IMR-90 (cell line): ENCODE results near the gene ZNF287. TPM values are rescaled to one million over a fixed set of nuclear protein-coding genes. Genes with fewer than 3 reads are reported as not detected.

Experiments
- ATAC-seq: fragments of 200-7000 bp; cut with Tn5 transposase; 2 replicates; pipeline ENCODE4 v1.9.1; 2020; ENCODE audit warnings: low read depth, mild to moderate bottlenecking, moderate library complexity
- BruUV-seq: library from RNA; stranded (reverse); fragments of 400-500 nt; replicated peaks from 2 replicates; lab custom pipeline; 2021; lab: Mats Ljungman, UMichigan
- CTCF ChIA-PET: fragments of 300-600 bp; formaldehyde crosslinking; extraction: SDS; loops from one replicate; lab custom pipeline; 2021; ENCODE audit warnings: antibody characterized with exemption; lab: Yijun Ruan, JAX
- POLR2A ChIA-PET: fragments of 300-600 bp; sonication (Branson Sonifier 250); formaldehyde crosslinking; loops from one replicate; lab custom pipeline; 2022; ENCODE audit warnings: antibody characterized with exemption; ENCODE audit not compliant: unreplicated experiment; lab: Charles Lee
- DNase-seq: peaks from one replicate; pipeline ENCODE4 v3.0.0; 2013
- H2AFZ ChIP-seq: replicated peaks from 2 replicates; pipeline ENCODE3; 2013; ENCODE audit warnings: low read length, mild to moderate bottlenecking; ENCODE audit not compliant: poor library complexity
- H2AK5ac ChIP-seq: 2 replicates; pipeline ENCODE4 v1.6.1; 2013; ENCODE audit warnings: low read depth, low read length, inconsistent platforms
- H2AK9ac ChIP-seq: replicated peaks from 2 replicates; pipeline ENCODE3; 2013; ENCODE audit warnings: mild to moderate bottlenecking, low read depth, low read length, moderate library complexity; ENCODE audit not compliant: poor library complexity
- H2BK120ac ChIP-seq: 2 replicates; pipeline ENCODE4 v1.6.1; 2013; ENCODE audit warnings: low read depth, low read length, inconsistent platforms
- H2BK15ac ChIP-seq: 3 replicates; pipeline ENCODE4 v1.6.1; 2013; ENCODE audit warnings: low read depth, low read length, inconsistent platforms
- H2BK20ac ChIP-seq: 2 replicates; pipeline ENCODE4 v1.6.1; 2013; ENCODE audit warnings: low read depth, mild to moderate bottlenecking, inconsistent platforms, low read length, moderate library complexity
- H2BK5ac ChIP-seq: 2 replicates; pipeline ENCODE4 v1.6.1; 2013; ENCODE audit warnings: mild to moderate bottlenecking, low read depth, low read length, inconsistent platforms; ENCODE audit not compliant: poor library complexity, severe bottlenecking
- H3K14ac ChIP-seq: replicated peaks from 2 replicates; pipeline ENCODE4 v1.6.1; 2013; ENCODE audit warnings: low read depth, low read length, inconsistent platforms
- H3K18ac ChIP-seq: 2 replicates; pipeline ENCODE4 v1.6.1; 2013; ENCODE audit warnings: low read depth, low read length, control low read depth
- H3K23ac ChIP-seq: 2 replicates; pipeline ENCODE4 v1.6.1; 2013; ENCODE audit warnings: low read depth, low read length, inconsistent platforms
- H3K27ac ChIP-seq: 2 replicates; pipeline ENCODE4 v1.5.1; 2013; ENCODE audit warnings: mild to moderate bottlenecking, control low read depth, low read length; ENCODE audit not compliant: insufficient read depth
- H3K27me3 ChIP-seq: 2 replicates; pipeline ENCODE4 v1.6.1; 2013; ENCODE audit warnings: low read length; ENCODE audit not compliant: control insufficient read depth, insufficient read depth
- H3K36me3 ChIP-seq: 2 replicates; pipeline ENCODE4 v1.6.1; 2013; ENCODE audit warnings: low read length, mixed read lengths; ENCODE audit not compliant: control insufficient read depth, insufficient read depth
- H3K4ac ChIP-seq: 2 replicates; pipeline ENCODE4 v1.6.1; 2013; ENCODE audit warnings: low read depth, low read length, inconsistent platforms
- H3K4me1 ChIP-seq: 2 replicates; pipeline ENCODE4 v1.6.1; 2013; ENCODE audit warnings: low read length, mixed read lengths; ENCODE audit not compliant: control insufficient read depth, insufficient read depth
- H3K4me2 ChIP-seq: 2 replicates; pipeline ENCODE4 v1.6.1; 2013; ENCODE audit warnings: low read depth, mild to moderate bottlenecking, control low read depth, low read length, moderate library complexity
- H3K4me3 ChIP-seq: 2 replicates; pipeline ENCODE4 v1.5.1; 2013; ENCODE audit warnings: low read depth, mild to moderate bottlenecking, control low read depth, low read length, moderate library complexity; ENCODE audit not compliant: insufficient read depth
- H3K56ac ChIP-seq: 2 replicates; pipeline ENCODE4 v1.6.1; 2013; ENCODE audit warnings: low read length, inconsistent platforms; ENCODE audit not compliant: insufficient read depth; ENCODE audit errors: extremely low read depth
- H3K79me1 ChIP-seq, 2 experiments: 2 replicates each; pipeline ENCODE4 v1.6.1; 2013; ENCODE audit warnings: low read length in 2 of 2, inconsistent platforms in 1 of 2, low read depth in 1 of 2
- H3K9ac ChIP-seq: 2 replicates; pipeline ENCODE4 v1.6.1; 2013; ENCODE audit warnings: low read depth, low read length, control low read depth
- H3K9me1 ChIP-seq: 2 replicates; pipeline ENCODE4 v1.6.1; 2013; ENCODE audit warnings: low read length, inconsistent platforms; ENCODE audit not compliant: insufficient read depth
- H3K9me3 ChIP-seq: 2 replicates; pipeline ENCODE4 v1.6.1; 2013; ENCODE audit warnings: low read length; ENCODE audit not compliant: control insufficient read depth, insufficient read depth
- H4K20me1 ChIP-seq: 2 replicates; pipeline ENCODE4 v1.6.1; 2013; ENCODE audit warnings: low read length, inconsistent platforms; ENCODE audit not compliant: insufficient read depth
- H4K5ac ChIP-seq: 2 replicates; pipeline ENCODE4 v1.6.1; 2013; ENCODE audit warnings: mild to moderate bottlenecking, low read depth, low read length, control low read depth
- H4K8ac ChIP-seq, 2 experiments: 2 replicates each; pipeline ENCODE4 v1.6.1; 2013; ENCODE audit warnings: low read depth in 2 of 2, low read length in 2 of 2, control low read depth in 1 of 2, inconsistent platforms in 1 of 2
- H4K91ac ChIP-seq: 2 replicates; pipeline ENCODE4 v1.6.1; 2013; ENCODE audit warnings: low read depth, low read length, inconsistent platforms; ENCODE audit not compliant: insufficient read depth
- NFE2L2 ChIP-seq: fragments of 150-350 bp; IDR thresholded peaks from 2 replicates; pipeline ENCODE4 v1.6.1; 2016; ENCODE audit warnings: low read depth, mild to moderate bottlenecking, low read length
- RCOR1 ChIP-seq: IDR thresholded peaks from 2 replicates; pipeline ENCODE4 v1.6.1; 2012; ENCODE audit warnings: mild to moderate bottlenecking, low read length, improper control_type of control experiment; ENCODE audit not compliant: insufficient replicate concordance
- RFX5 ChIP-seq: IDR thresholded peaks from 2 replicates; pipeline ENCODE4 v1.8.0; 2012; ENCODE audit warnings: low read depth, mild to moderate bottlenecking, low read length, moderate library complexity
- dilution Hi-C: fragments of 300-500 bp; cut with HindIII; formaldehyde crosslinking; loops from one replicate; pipeline ENCODE4 v1.14.3; 2018; ENCODE audit warnings: low sequenced_read_pairs; ENCODE audit not compliant: unreplicated experiment
- in situ Hi-C: fragments of 300-500 bp; cut with MboI; formaldehyde crosslinking; loops from 3 replicates; pipeline ENCODE4 v1.14.3; 2019; ENCODE audit warnings: low sequenced_read_pairs, inconsistent platforms, mixed read lengths
- intact Hi-C: fragments of 100-400 bp; cut with micrococcal nuclease; formaldehyde crosslinking; loops from 2 replicates; pipeline ENCODE4 v1.10.0; 2022
- polyA plus RNA-seq, 3 experiments: library from polyadenylated mRNA; depleted of rRNA; stranded (reverse); fragments of >200 nt; gene quantifications; 2 replicates each; pipeline ENCODE4 v1.2.3, GENCODE V29; 2012; ENCODE audit warnings: low replicate concordance in 1 of 3
- total RNA-seq: library from RNA; depleted of rRNA; stranded (reverse); fragments of >200 nt; gene quantifications from 2 replicates; pipeline ENCODE4 v1.2.3, GENCODE V29; 2012

Gene ZNF287
- total and polyA plus RNA-seq, 2 of the 4 experiments (the other 2 are of a cell fraction), result 5.3 to 7.0 TPM

GRCh38 chr17:16521070-16521727 lies 47.8 kb downstream of the ZNF287 start (continued):
- TF ChIP-seq RCOR1 (no peak), RFX5 (no peak)

DNA sequence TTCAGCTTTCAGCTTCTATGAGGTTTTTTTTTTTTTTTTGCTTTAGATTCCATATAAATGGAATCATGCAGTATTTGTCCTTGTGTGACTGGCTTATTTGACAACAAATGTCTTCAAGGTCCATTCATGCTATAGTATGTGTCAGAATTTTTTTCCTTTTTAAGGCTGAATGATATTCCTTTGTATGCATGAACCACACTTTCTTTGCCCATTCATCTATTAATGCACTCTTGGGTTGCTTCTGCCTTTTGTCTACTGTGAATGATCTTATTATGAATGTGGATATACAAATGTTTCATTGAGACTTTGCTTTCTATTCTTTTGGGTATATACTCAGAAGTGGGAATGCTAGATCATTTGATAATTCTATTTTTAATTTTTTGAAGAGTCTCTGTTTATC lies 50.0 kb downstream of the ZNF287 start:
- no peak overlapping the region for H2AFZ ChIP-seq
- H2BK5ac ChIP-seq, result no peak overlapping the region
- H3K4ac ChIP-seq, result no peak overlapping the region
- intact Hi-C loops, result no loop called here
- H4K91ac ChIP-seq, result no peak overlapping the region
- no peaks in the 10 kb centered on the region for H3K79me1 ChIP-seq
- no peak overlapping the region for H3K18ac ChIP-seq
- TF ChIP-seq NFE2L2, result no peak
- no peak overlapping the region for H2BK120ac ChIP-seq
- dilution Hi-C loops, result no loop called here
- H3K27me3 ChIP-seq, result no peaks in the 10 kb centered on the region; the same call in 1 of the 2 replicates
- no peak overlapping the region for H3K4me3 ChIP-seq
- BruUV-seq, result no TSS peak
- H4K20me1 ChIP-seq, result no peaks in the 10 kb centered on the region
- peaks cover 3% of the 10 kb centered on the region; the same call in 1 of the 2 replicates for H3K9me1 ChIP-seq
- no peak overlapping the region for H2BK20ac ChIP-seq
- POLR2A ChIA-PET, result interaction anchor here (0.6 kb wide), 2 partner anchors 137 to 138 kb away, joined by 7 to 10 read pairs; partner anchors contain the start of gene UBB
- no peak for DNase-seq
- no peak overlapping the region for H2BK15ac ChIP-seq
- H3K56ac ChIP-seq, result no peak overlapping the region
- H4K8ac ChIP-seq, result no peak overlapping the region
- no peak overlapping the region for H2AK9ac ChIP-seq
- H3K4me1 ChIP-seq, result peaks cover 4% of the 10 kb centered on the region
- no peaks in the 10 kb centered on the region for H3K9me3 ChIP-seq
- H3K23ac ChIP-seq, result no peak overlapping the region
- H3K36me3 ChIP-seq, result no peaks in the 10 kb centered on the region
- in situ Hi-C loops, result loop anchor here (5.0 kb wide), 1 partner anchor 52 kb away; no protein-coding TSS in a partner anchor
- no peak overlapping the region for H3K9ac ChIP-seq
- no peak overlapping the region for H3K4me2 ChIP-seq
- H3K27ac ChIP-seq, result no peak overlapping the region
- H2AK5ac ChIP-seq, result no peak overlapping the region
- CTCF ChIA-PET, result no interaction called here
- no peak for ATAC-seq
- H3K14ac ChIP-seq, result no peak overlapping the region
- no peak overlapping the region for H4K5ac ChIP-seq
